B cell (primary cell): ENCODE measurements around the gene AUTS2. TPM values are rescaled to one million over a fixed set of nuclear protein-coding genes. Genes with fewer than 3 reads are reported as not detected.

Experiments
- ATAC-seq: fragments of 200-7000 bp; cut with Tn5 transposase; one replicate; pipeline ENCODE4 v1.10.0; 2021; ENCODE audit warnings: low read depth, mild to moderate bottlenecking, moderate number of reproducible peaks, moderate library complexity
- CTCF ChIA-PET: fragments of 350-600 bp; sonication (Branson Sonifier 250); formaldehyde crosslinking; loops from one replicate; lab custom pipeline; 2021; ENCODE audit warnings: antibody characterized with exemption, inconsistent platforms; lab: Charles Lee
- POLR2A ChIA-PET: fragments of 350-600 bp; sonication (Branson Sonifier 250); formaldehyde crosslinking; loops from one replicate; lab custom pipeline; 2021; ENCODE audit warnings: antibody characterized with exemption; lab: Charles Lee
- DNase-seq: peaks from one replicate; pipeline ENCODE4 v3.0.0; 2013
- H2AFZ ChIP-seq: 2 replicates; pipeline ENCODE4 v1.6.1; 2012; ENCODE audit warnings: mild to moderate bottlenecking, low read depth, low read length; ENCODE audit not compliant: insufficient read depth, poor library complexity, severe bottlenecking
- H3K27ac ChIP-seq, 2 donors: 1 replicate in 1 of 2; 2 replicates in 1 of 2; pipeline ENCODE4 v1.5.1; 2012 to 2013; ENCODE audit warnings: low read length in 2 of 2, mild to moderate bottlenecking in 2 of 2, moderate library complexity in 1 of 2
- H3K27me3 ChIP-seq, 4 experiments: fragments of 200-600 bp in 1 of 4; sonication (generic) in 1 of 4; replicated peaks in 1 of 4; 1 replicate in 2 of 4; 2 replicates in 2 of 4; pipeline versions ENCODE4 v1.6.1 to v1.7.0; 2013 to 2016; ENCODE audit warnings: low read length in 3 of 4, mild to moderate bottlenecking in 2 of 4, mixed read lengths in 1 of 4, moderate library complexity in 1 of 4; ENCODE audit not compliant: insufficient read depth in 4 of 4, control insufficient read depth in 3 of 4; ENCODE audit errors: control extremely low read depth in 1 of 4
- H3K36me3 ChIP-seq, 2 experiments: replicated peaks in 1 of 2; 1 replicate in 1 of 2; 2 replicates in 1 of 2; pipeline versions ENCODE4 v1.6.1 to v1.7.1; 2013; ENCODE audit warnings: low read length in 1 of 2; ENCODE audit not compliant: insufficient read depth in 2 of 2, control insufficient read depth in 1 of 2; ENCODE audit errors: control extremely low read depth in 1 of 2, extremely low read depth in 1 of 2
- H3K4me1 ChIP-seq, 2 donors: fragments of 200-600 bp in 1 of 2; sonication (generic) in 1 of 2; 1 replicate in 1 of 2; 2 replicates in 1 of 2; pipeline versions ENCODE4 v1.5.1 to v1.6.1; 2013 to 2017; ENCODE audit warnings: low read length in 2 of 2; ENCODE audit not compliant: control insufficient read depth in 2 of 2, insufficient read depth in 2 of 2
- H3K4me2 ChIP-seq: replicated peaks from 2 replicates; pipeline ENCODE3; 2012; ENCODE audit warnings: mild to moderate bottlenecking, low read depth, low read length; ENCODE audit not compliant: poor library complexity, severe bottlenecking
- H3K4me3 ChIP-seq, 5 experiments: fragments of 200-600 bp in 1 of 5; sonication (generic) in 1 of 5; 1 replicate in 3 of 5; 2 replicates in 2 of 5; pipeline versions ENCODE4 v1.5.1 to v1.7.0; 2011 to 2016; ENCODE audit warnings: low read length in 4 of 5, mild to moderate bottlenecking in 4 of 5, low read depth in 2 of 5, control low read depth in 1 of 5, moderate library complexity in 1 of 5; ENCODE audit not compliant: insufficient read depth in 1 of 5; ENCODE audit errors: control extremely low read depth in 1 of 5, extremely low read depth in 1 of 5
- H3K79me2 ChIP-seq: fragments of 200-600 bp; sonication (generic); one replicate; pipeline ENCODE4 v1.6.0; 2016; ENCODE audit warnings: low read length; ENCODE audit not compliant: control insufficient read depth, insufficient read depth
- H3K9ac ChIP-seq: fragments of 200-600 bp; sonication (generic); 2 replicates; pipeline ENCODE4 v1.6.1; 2017; ENCODE audit warnings: mild to moderate bottlenecking, low read length, moderate library complexity
- H3K9me3 ChIP-seq, 3 donors: one replicate each; pipeline versions ENCODE4 v1.6.1 to v1.7.1; 2013; ENCODE audit warnings: low read length in 2 of 3; ENCODE audit not compliant: control insufficient read depth in 2 of 3, insufficient read depth in 1 of 3; ENCODE audit errors: control extremely low read depth in 1 of 3
- H4K20me1 ChIP-seq: 2 replicates; pipeline ENCODE4 v1.6.0; 2012; ENCODE audit warnings: mild to moderate bottlenecking, low read length; ENCODE audit not compliant: insufficient read depth, control insufficient read depth, poor library complexity, severe bottlenecking
- H3K27ac Mint-ChIP-seq: one replicate; pipeline ENCODE4 v1.8.0; 2021; ENCODE audit warnings: mixed read lengths
- H3K27me3 Mint-ChIP-seq: one replicate; pipeline ENCODE4 v1.8.0; 2021; ENCODE audit warnings: mixed read lengths
- H3K4me1 Mint-ChIP-seq: one replicate; pipeline ENCODE4 v1.8.0; 2021; ENCODE audit warnings: mixed read lengths
- H3K4me3 Mint-ChIP-seq: one replicate; pipeline ENCODE4 v1.8.0; 2021; ENCODE audit warnings: mixed read lengths
- H3K9me3 Mint-ChIP-seq: one replicate; pipeline ENCODE4 v1.8.0; 2022; ENCODE audit warnings: mixed read lengths; ENCODE audit not compliant: insufficient read depth
- EZH2 ChIP-seq: IDR thresholded peaks from 2 replicates; pipeline ENCODE4 v1.6.1; 2012; ENCODE audit warnings: borderline replicate concordance, low read depth, mild to moderate bottlenecking, moderate library complexity, low read length; ENCODE audit not compliant: insufficient read depth, poor library complexity, severe bottlenecking
- WGBS: methylation state at CpG from one replicate; pipeline ENCODE4 v1.1.5; 2013; ENCODE audit warnings: missing lambda C conversion rate; ENCODE audit not compliant: insufficient coverage; 5-methylcytosine and 5-hydroxymethylcytosine counted together
- intact Hi-C: fragments of 100-400 bp; cut with micrococcal nuclease; formaldehyde crosslinking; loops from one replicate; pipeline ENCODE4 v1.10.0; 2022
- polyA plus RNA-seq: library from polyadenylated mRNA; depleted of rRNA; stranded (reverse); fragments of >200 nt; gene quantifications from 2 replicates; pipeline ENCODE4 v1.2.3, GENCODE V29; 2012
- total RNA-seq, 2 donors: library from RNA; stranded (reverse); fragments of 120-200 nt in 1 of 2; gene quantifications; 1 replicate in 1 of 2; 2 replicates in 1 of 2; pipeline versions ENCODE4 v1.2.3 to v1.2.4, GENCODE V29; 2013 to 2022
- TF ChIP-seq, protein P1 (sequence below): fragments of 200-600 bp; IDR thresholded peaks from one replicate; pipeline ENCODE4 v1.8.0; 2022; ENCODE audit warnings: antibody characterized with exemption, mild to moderate bottlenecking

Gene AUTS2
- total and polyA plus RNA-seq, 2 donors (not counting 1 experiment from before 2014, with no cell fraction given), result 22.3 to 35.0 TPM

GRCh38 chr7:69820479-69821192 is 222.4 kb downstream of the AUTS2 start:
- Histone ChIP-seq H3K9me3 (peaks cover 0 to 7% (median 0%) of the 10 kb centered on the region in 3 donors), H2AFZ (no peak overlapping the region), H3K4me3 (no peak overlapping the region), H3K27me3 (no peaks in the 10 kb centered on the region), H3K36me3 (no peaks in the 10 kb centered on the region), H3K9ac (no peak overlapping the region), H3K27ac (no peak overlapping the region), H3K4me2 (no peak overlapping the region), H4K20me1 (no peaks in the 10 kb centered on the region), H3K79me2 (no peaks in the 10 kb centered on the region), H3K4me1 (peaks cover 21 to 27% of the 10 kb centered on the region in 2 donors)
- peaks cover 36% of the 10 kb centered on the region for H3K4me1 Mint-ChIP-seq
- ChIA-PET CTCF (no interaction called here), POLR2A (no interaction called here)
- no peak overlapping the region for H3K4me3 Mint-ChIP-seq
- DNase-seq, result no peak
- H3K27ac Mint-ChIP-seq, result no peak overlapping the region
- H3K27me3 Mint-ChIP-seq, result no peaks in the 10 kb centered on the region
- peaks cover 2% of the 10 kb centered on the region for H3K9me3 Mint-ChIP-seq
- intact Hi-C loops, result no loop called here
- TF ChIP-seq, protein P1, sequence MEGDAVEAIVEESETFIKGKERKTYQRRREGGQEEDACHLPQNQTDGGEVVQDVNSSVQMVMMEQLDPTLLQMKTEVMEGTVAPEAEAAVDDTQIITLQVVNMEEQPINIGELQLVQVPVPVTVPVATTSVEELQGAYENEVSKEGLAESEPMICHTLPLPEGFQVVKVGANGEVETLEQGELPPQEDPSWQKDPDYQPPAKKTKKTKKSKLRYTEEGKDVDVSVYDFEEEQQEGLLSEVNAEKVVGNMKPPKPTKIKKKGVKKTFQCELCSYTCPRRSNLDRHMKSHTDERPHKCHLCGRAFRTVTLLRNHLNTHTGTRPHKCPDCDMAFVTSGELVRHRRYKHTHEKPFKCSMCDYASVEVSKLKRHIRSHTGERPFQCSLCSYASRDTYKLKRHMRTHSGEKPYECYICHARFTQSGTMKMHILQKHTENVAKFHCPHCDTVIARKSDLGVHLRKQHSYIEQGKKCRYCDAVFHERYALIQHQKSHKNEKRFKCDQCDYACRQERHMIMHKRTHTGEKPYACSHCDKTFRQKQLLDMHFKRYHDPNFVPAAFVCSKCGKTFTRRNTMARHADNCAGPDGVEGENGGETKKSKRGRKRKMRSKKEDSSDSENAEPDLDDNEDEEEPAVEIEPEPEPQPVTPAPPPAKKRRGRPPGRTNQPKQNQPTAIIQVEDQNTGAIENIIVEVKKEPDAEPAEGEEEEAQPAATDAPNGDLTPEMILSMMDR, result no peak
- no peak for TF ChIP-seq EZH2
- 85% methylated on average over 2 of the region's 3 CpGs for WGBS
- ATAC-seq, result no peak

DNA sequence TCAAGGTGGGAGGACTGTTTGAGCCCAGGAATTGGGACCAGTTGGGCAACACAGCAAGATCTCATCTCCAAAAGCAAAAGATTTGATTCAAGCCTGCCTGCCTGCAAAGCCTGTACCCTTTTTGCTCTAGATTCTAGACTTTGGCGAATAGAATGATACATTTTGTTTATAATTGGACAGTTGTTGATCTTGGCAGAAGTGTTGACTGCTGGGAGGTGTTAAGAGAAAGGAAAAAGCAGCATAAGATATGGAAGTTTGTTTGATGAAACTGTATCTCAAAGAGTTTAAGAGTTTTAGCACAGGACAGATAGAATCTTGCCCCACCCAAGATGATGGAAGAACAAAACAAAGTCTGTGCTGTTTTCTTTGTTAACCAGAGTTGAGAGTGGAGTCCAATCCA is 224.1 kb downstream of the AUTS2 start:
- Histone ChIP-seq H3K9me3 (peaks cover 0 to 7% (median 0%) of the 10 kb centered on the region in 3 donors), H3K27me3 (no peaks in the 10 kb centered on the region), H3K4me2 (no peak overlapping the region), H3K4me3 (no peak overlapping the region), H3K36me3 (no peaks in the 10 kb centered on the region), H3K4me1 (peaks cover 39 to 45% of the 10 kb centered on the region in 2 donors), H3K9ac (no peak overlapping the region), H3K27ac (no peak overlapping the region), H2AFZ (no peak overlapping the region), H4K20me1 (no peaks in the 10 kb centered on the region), H3K79me2 (peaks cover 6% of the 10 kb centered on the region)
- POLR2A ChIA-PET, result no interaction called here
- no peak for TF ChIP-seq EZH2
- TF ChIP-seq, protein P1, result no peak
- ATAC-seq (no peak), DNase-seq (no peak)
- Mint-ChIP-seq H3K27ac (peak overlapping the region; percentile 0), H3K4me1 (peaks cover 53% of the 10 kb centered on the region), H3K27me3 (no peaks in the 10 kb centered on the region), H3K9me3 (peaks cover 2% of the 10 kb centered on the region), H3K4me3 (no peak overlapping the region)
- WGBS, result 86% methylated on average over 1 of the region's 1 CpG
- CTCF ChIA-PET, result interaction anchor here (1.2 to 1.3 kb wide), 2 partner anchors 110 to 133 kb away, joined by 3 read pairs; no protein-coding TSS in a partner anchor
- intact Hi-C loops, result no loop called here
